Stimulated activated CD4-positive, alpha-beta T cell treated with anti-CD3 and anti-CD28 coated beads, Interleukin-12 subunit alpha, Interleukin-12 subunit beta, amount 100 ng/mL, for 24 hours (primary cell): ENCODE data around the gene RPP30.
A peak's percentile ranks its signal among the peaks of the same experiment; 100 is the strongest.

ENCODE experiments used
- DNase-seq, 2 experiments: peaks; one replicate each; pipeline ENCODE4 v3.0.0-alpha.2; 2020; ENCODE audit warnings: low read depth in 2 of 2

Gene RPP30

GRCh38 chr10:90871766-90872647 is at the start of gene RPP30:
Gene RPP30, plus strand, starts transcription at chr10:90871974. Its CDS starts 13 bp downstream, at chr10:90871987.
- peak; percentile 69 to 75 for DNase-seq

- no peak for DNase-seq
Measured at GRCh38 chr10:90822508-90822907, 49.3 kb upstream of the RPP30 start.

DNA sequence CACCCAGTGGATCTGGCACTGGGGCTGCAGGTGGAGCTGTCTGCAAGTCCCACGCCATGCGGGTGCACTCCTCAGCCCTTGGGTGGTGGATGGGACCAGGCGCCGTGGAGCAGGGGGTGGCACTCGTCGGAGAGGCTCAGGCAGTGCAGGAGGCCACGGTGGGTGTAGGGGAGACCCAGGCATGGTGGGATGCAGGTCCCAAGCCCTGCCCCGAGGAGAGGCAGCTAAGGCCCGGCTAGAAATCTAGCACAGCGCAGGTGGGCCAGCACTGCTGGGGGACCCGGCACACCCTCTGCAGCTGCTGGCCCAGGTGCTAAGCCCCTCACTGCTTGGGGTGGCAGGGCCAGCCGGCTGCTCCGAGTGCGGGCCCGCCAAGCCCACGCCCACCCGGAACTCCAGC is 39.7 kb upstream of the RPP30 start:
- no peak for DNase-seq

GRCh38 chr10:90834326-90834725 is 37.4 kb upstream of the RPP30 start:
- no peak for DNase-seq

- no peak for DNase-seq
Measured at GRCh38 chr10:90837486-90837885, 34.3 kb upstream of the RPP30 start.

DNA sequence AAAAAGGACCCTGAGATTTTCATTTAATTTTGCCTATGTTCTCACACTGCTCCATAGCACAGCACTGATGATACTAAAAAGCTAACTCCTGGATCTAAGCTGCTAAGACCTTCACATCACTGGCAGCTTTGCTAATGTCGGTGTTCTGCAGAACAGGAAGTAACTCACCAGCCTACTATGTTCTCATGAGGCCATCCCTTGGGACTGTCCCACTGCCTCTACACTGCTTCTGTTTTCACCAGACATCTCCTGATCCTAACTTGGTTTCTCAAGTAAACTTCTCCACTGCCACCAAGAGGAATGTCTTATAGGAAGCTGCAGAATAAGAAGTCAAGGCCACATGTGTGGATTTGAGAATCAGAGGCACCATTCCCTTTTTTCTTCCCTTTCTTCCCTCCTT is 29.0 kb upstream of the RPP30 start:
- no peak for DNase-seq

GRCh38 chr10:90845726-90846125 is 26.0 kb upstream of the RPP30 start:
- no peak for DNase-seq

- DNase-seq, result no peak
Measured at GRCh38 chr10:90846746-90847145, 25.0 kb upstream of the RPP30 start.

- no peak for DNase-seq
Measured at GRCh38 chr10:90847436-90847835, 24.3 kb upstream of the RPP30 start.

GRCh38 chr10:90849956-90850749 is 21.6 kb upstream of the RPP30 start:
- DNase-seq, result no peak

GRCh38 chr10:90855126-90855525 is 16.6 kb upstream of the RPP30 start:
- DNase-seq, result no peak

- DNase-seq, result no peak
Measured at GRCh38 chr10:90856261-90856660, 15.5 kb upstream of the RPP30 start.

DNA sequence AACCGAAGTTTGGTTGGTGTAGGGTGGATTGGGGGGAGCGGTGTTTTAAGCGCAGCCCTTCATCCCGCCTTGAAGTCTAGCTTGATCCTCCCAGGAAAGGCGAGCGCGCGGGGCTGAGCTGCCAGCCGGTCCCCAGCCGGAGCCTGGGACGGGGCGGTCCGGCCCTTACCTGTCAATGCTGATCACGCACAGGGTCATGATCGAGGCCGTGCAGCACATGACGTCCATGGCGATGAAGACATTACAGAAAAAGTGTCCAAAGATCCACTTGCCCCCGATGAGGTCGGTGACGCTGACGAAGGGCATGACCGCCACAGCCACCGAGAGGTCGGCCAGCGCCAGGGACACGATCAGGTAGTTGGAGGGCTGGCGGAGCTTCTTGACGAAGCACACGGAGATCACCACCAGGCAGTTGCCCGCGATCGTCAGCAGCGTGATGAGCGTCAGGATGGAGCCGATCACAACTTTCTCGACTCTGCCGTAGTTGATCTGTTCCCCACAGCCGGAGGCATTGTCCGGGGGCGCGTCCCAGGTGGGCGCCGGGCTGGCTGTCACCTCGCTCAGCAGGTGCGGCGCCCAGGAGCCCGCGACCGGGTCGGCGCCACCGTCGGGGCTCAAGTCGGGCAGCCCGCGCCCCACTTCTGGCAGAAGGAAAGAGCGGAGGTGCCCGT is 14.7 kb upstream of the RPP30 start:
- no peak for DNase-seq

- DNase-seq, result peak in 1 of 2 experiments; percentile 30
Measured at GRCh38 chr10:90857635-90858460, 13.9 kb upstream of the RPP30 start, which contains the start of gene HTR7. Gene HTR7, minus strand, starts transcription at chr10:90858039. Its CDS starts 368 bp downstream, at chr10:90857671.

DNA sequence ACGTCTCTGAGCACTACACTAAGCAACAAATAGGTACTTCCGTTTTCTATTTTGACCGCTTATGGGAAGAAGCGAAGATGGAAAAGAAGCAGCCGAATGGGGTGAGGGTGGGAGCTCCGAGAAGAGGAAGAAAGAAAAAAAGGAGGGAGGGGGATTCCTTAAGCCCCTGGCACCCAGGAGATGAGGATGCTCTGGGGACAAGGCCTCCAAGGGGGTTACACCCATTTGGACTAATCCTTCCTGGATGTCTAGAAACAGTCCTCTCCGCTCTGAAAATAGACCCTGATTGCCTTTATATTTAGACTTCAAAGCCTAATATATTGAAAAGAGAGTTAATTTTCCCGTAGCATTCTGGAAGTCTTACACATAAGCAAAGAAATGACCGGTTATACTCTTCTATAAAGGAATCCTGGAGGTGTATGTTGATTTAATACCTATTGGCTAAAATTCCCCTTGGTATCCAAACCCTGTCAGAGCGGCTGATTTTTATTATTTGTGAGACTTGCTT is 13.3 kb upstream of the RPP30 start:
- DNase-seq, result no peak

DNA sequence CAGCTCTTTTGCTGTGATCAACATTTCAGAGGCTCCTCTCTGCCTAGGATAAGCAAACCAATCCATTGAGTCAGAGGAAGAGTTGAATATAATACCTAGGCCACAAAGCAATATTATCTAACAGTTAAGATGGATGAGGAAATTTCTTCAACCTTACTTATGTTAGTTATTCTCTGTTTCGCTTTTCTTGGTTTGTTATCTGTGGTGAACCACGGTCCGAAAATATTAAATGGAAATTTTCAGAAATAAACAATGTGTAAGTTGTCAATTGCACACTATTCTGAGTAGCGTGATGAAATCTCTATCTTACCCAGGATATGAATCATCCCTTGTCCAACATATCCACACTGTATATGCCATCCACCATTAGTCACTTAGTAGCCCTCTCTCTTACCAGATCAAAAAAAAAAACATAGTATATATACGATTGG is 12.4 kb upstream of the RPP30 start:
- no peak for DNase-seq

DNA sequence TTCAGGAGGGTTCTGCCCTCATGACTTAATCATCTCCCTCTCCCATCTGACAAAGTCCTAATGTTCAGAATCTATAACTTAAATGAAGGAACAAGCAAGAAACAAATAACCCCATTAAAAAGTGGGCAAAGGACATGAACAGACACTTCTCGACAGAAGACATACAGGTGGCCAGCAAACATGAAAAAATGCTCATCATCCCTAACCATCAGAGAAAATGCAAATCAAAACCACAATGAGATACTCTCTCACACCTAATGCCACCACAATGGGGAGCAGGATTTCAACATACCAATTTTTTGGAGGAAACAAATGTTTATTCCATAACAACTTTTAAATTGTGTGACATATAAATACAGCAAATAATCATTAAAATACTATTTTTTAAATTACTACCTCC is 11.0 kb upstream of the RPP30 start:
- DNase-seq, result no peak

- no peak for DNase-seq
Measured at GRCh38 chr10:90862908-90863514, 8.8 kb upstream of the RPP30 start.

DNA sequence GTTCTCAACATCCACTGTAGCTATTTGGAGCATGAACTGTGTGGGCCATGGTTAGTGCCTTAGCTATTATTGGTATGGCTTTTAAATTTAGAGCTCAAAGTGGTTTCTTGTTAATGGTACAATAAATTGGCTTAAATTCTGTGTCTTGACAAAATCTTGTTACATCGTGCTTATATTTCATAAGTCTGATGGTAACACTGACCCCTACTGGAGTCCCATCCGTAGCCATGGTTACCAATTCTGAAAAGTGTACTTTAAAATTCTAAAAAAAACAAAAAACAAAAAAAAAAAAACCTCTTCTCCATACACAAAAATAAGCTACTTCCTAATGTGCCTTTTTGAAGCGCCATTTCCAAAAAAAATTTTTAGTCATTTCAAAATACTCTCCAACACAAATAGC is 6.4 kb upstream of the RPP30 start:
- no peak for DNase-seq

- no peak for DNase-seq
Measured at GRCh38 chr10:90866050-90866598, 5.7 kb upstream of the RPP30 start.
